ENCODE measurements around the gene C16orf78.

The C16orf78 gene, protein sequence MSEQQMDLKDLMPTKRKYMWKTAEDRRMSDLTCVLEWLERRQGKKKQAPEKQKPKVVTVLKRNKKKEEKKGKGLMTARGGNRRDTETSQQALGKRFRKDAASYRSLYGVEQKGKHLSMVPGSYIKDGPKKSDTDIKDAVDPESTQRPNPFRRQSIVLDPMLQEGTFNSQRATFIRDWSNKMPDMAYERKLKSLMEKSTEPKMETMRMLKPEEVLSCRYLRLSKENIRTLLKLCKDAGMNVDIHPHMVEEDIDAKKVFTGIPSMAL

DNA sequence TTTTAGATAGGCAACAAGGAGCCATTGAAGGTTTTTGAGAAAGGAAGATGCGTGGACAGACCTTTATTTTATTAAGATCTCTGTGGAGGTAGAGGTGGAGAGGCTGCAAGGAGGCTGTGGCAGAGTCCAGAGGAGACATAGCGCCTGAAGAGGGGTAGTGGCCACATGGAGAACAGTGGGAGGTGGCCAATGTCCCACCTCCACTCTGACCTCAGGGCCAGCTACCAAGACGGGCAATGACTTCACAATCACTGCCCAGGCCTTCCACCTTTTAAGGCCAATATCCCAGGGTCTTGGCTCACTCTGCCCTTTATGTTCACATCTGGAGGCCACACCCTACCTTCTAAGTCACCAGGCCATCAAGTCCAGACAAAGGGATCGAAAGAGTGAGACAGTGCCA, at the start of gene C16orf78:
Gene C16orf78, plus strand, starts transcription at position 301 of the 400 bp plus-strand sequence. CDS start 136 bp downstream, outside the sequence.
- FAIRE-seq (no peak), DNase-seq (ENCODE audit: extremely low spot score, insufficient read length, low read depth) (no peak)

DNA sequence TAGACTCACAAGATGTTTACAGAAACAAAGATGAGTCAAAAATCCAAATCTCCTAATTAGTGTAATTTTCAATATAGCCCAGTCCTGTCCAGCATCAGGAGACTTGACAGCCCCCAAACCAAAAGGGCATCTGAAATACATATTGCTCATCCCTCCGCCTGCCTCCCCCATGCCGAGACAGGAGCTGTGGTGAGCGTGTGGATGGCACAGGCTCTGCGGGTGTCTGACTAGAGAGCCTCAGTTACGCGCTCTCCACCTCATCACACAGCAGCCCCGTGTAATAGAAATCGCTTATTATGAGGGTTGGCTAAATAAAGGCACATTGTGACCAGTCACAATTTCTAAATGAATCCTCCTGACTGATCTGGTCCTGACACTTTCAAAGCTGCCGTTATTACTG, 48.9 kb upstream of the C16orf78 start:
- FAIRE-seq (no peak), DNase-seq (ENCODE audit: extremely low spot score, insufficient read length, low read depth) (no peak)

DNA sequence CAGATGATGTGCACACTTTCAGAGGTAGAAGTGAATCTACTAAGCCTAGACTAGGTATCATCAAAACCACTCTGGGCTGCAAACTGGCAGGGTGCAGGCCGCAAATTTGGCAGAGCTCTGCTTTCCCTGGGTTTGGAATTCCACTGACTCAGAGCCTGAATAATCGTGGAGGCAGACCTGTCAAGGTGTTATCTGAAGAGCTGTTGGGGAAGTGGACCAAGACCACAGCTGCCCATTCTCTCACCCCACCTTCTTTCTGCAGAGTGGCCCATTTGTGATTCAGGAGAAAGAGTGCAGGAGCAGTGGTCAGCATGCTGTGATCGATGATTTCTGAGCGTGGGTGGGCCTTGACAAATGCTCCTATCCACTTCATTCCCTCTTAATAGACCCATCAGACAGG, 46.1 kb upstream of the C16orf78 start:
- DNase-seq (ENCODE audit: extremely low spot score, insufficient read length, low read depth) (no peak), FAIRE-seq (no peak)

DNA sequence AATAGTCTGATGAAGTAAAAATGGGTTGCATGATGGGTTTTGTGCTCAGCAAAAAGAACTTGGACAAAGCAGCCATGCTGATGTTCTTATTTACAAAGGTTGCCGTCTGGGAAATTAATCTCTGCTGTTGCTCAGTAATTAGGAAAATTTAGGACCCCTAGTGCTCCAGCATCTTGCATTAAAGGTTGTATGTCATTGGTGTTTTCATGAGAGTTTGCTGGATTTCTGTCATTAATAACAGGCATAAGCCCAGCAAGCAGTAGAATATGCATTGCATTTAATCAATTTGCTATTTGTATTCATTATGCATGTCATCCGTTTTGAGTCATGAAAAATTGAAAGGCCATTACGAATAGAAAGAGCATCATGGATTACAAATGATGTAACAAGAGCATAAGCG, 45.3 kb upstream of the C16orf78 start:
- no peak for FAIRE-seq
- DNase-seq (ENCODE audit: extremely low spot score, insufficient read length, low read depth), result no peak

DNA sequence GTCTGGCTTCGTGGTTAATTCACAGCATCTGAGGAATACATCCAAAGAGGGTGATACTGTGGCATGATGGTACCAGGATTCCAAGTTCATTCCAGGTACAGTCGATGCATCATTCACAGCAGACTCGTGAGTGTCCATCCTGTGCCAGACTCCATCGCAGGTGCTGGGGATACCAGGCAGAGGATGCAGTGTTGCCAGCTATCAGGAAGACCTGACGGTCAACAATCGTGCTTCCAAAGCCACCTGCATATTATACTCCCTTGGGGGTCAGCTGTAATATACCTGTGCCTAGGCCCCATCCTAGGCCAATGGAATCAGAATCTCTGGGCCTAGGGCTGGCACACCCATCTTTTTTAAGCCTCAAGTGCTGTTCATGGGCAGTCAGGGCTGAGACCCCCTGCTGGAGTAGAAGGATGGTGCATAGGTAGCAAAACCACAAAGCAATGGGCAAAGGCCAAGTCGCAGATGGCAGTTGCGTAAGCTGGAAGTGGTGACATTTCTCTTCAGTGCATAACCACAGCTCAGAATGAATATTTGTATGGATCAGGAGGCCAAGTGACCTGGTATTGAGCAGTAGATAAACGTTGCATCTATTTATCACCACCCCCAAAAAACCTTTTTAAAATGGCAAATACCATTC, 42.9 kb upstream of the C16orf78 start:
- no peak for DNase-seq (ENCODE audit: extremely low spot score, insufficient read length, low read depth)
- no peak for FAIRE-seq

GRCh38 chr16:49332589-49333258, 40.9 kb upstream of the C16orf78 start:
- no peak for FAIRE-seq
- DNase-seq (ENCODE audit: extremely low spot score, insufficient read length, low read depth), result no peak

DNA sequence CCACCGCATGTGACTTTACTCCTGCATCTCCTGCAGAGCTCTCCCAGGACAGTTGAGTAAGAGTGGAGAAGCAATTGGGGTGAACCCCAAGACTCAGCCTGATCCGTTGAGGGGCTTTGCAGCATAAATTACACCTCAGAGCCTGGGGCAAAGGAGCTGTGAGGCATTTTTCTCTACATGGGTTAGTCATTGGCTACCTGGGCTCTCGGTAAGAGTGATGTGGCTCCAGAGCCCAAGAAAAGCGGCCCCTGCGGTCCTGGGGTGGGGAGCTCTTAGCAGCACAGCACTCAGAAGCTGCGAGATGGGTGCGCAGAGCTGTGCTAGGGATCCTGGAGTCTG, 40.4 kb upstream of the C16orf78 start:
- no peak for FAIRE-seq
- DNase-seq (ENCODE audit: extremely low spot score, insufficient read length, low read depth), result no peak

GRCh38 chr16:49335828-49336227, 37.8 kb upstream of the C16orf78 start:
- no peak for DNase-seq (ENCODE audit: extremely low spot score, insufficient read length, low read depth)
- FAIRE-seq, result no peak

GRCh38 chr16:49336581-49336980, 37.0 kb upstream of the C16orf78 start:
- DNase-seq (ENCODE audit: extremely low spot score, insufficient read length, low read depth) (no peak), FAIRE-seq (no peak)

GRCh38 chr16:49337814-49338350, 35.7 kb upstream of the C16orf78 start:
- no peak for FAIRE-seq
- DNase-seq (ENCODE audit: extremely low spot score, insufficient read length, low read depth), result no peak

DNA sequence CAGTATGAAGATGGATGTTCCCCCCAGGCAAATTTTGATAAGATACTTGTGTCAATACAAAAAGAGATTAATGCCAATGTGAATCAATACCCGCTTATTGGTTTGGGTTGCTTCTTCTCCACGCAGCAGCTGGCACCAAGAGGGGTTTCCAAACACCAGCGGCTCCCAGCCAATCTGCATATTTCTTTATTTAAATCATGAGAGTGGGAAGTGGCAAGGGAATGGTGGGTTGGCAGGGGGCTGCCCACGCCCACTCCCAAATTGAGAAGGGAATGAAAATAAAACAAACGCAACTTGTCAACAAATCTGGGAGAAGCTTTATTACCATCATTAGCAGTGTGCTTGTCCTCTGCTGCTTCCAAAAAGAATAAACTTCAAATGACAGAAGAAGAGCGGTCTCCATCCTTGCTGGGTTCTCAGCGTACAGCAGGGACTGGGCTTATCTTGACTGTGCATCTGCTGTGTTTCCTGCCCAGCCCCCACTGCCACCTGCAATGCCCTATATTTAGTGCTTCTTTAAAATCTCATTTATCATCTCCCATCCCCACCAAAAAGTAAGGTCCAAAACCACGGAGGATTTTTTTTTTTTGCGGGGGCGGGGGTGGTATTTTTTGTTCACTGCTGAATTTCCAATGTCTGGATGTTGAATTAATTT, 34.9 kb upstream of the C16orf78 start:
- DNase-seq (ENCODE audit: extremely low spot score, insufficient read length, low read depth) (no peak), FAIRE-seq (no peak)

DNA sequence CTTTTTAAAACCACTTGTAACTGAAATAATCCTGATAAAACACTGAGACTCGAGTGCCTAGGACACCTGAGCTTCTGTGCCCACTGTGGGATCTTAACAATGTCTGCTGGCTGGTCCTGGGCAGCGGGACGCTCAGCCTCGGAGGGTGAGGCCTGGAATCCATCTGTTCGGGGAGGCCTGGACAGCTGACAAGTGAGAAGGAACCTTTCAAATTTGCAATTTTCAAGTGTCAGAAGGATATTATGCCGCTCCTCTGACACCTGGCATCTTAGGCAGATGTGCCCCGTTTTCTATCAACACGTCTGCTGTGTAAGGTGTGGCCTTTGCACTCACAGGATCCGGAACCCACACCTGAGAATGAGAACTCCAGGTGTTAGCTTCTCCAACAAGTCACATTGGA, 33.1 kb upstream of the C16orf78 start:
- DNase-seq (ENCODE audit: extremely low spot score, insufficient read length, low read depth) (no peak), FAIRE-seq (no peak)

- DNase-seq (ENCODE audit: extremely low spot score, insufficient read length, low read depth) (no peak), FAIRE-seq (no peak)
Observed at GRCh38 chr16:49341706-49342105, 31.9 kb upstream of the C16orf78 start.

- FAIRE-seq (no peak), DNase-seq (ENCODE audit: extremely low spot score, insufficient read length, low read depth) (no peak)
Observed at GRCh38 chr16:49342336-49343265, 31.0 kb upstream of the C16orf78 start.

GRCh38 chr16:49343291-49343690, 30.3 kb upstream of the C16orf78 start:
- FAIRE-seq (no peak), DNase-seq (ENCODE audit: extremely low spot score, insufficient read length, low read depth) (no peak)

- FAIRE-seq (no peak), DNase-seq (ENCODE audit: extremely low spot score, insufficient read length, low read depth) (no peak)
Observed at GRCh38 chr16:49344401-49344800, 29.2 kb upstream of the C16orf78 start.

DNA sequence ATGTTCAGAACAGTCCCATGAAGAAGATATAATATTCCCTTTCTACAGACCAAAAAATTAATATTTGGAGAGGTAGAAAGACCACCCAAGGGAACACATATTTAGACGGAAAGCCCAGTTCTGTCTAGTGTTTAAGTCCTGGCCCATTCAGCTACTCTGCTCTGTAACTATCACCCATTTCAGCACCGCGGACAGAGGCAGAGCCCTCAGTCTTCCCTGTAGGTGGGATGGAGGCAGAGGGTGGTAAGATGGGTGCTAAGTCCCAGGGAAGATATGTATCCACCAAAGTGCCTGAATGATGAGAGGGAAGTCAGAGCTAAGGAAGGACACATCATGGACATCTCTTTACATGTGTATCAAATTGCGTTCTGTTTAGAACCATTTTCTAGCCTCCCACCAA, 27.8 kb upstream of the C16orf78 start:
- FAIRE-seq (no peak), DNase-seq (ENCODE audit: extremely low spot score, insufficient read length, low read depth) (no peak)

GRCh38 chr16:49346459-49346858, 27.1 kb upstream of the C16orf78 start:
- DNase-seq (ENCODE audit: extremely low spot score, insufficient read length, low read depth) (no peak), FAIRE-seq (no peak)

DNA sequence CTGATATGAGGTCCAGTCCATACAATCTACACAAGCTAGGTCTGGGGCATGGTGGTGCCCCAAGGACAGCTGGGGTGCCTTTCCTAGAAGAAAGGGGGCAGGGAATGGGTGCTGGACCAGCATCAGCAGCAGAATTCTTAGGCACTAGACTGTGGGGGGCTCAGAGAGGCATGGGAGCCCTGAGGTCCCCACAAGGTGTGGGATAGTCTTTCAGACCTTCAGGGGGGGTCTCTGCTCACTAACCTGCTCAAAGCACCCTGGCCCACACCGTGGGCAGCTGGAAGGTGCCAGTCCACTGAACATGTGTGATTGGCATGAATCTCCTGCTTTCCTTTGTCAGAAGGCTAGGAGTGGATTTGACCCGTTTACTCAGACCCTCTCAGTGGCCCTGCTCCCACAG, 26.1 kb upstream of the C16orf78 start:
- FAIRE-seq (no peak), DNase-seq (ENCODE audit: extremely low spot score, insufficient read length, low read depth) (no peak)
